Activated CD4-positive, CD25-positive, alpha-beta regulatory T cell treated with anti-CD3 and anti-CD28 coated beads, Interleukin-2, amount 50 U/mL, for 72 hours (primary cell): ENCODE measurements around the gene MYH14.
"Not testable (repeated sequence)": the region's sequence is repeated elsewhere in the genome, so short reads cannot be mapped to it uniquely, and the experiment has no call there.

Experiments
- DNase-seq: peaks from one replicate; pipeline ENCODE4 v3.0.0; 2021

Gene MYH14

GRCh38 chr19:50228153-50228552, 24.7 kb downstream of the MYH14 start:
- not testable (repeated sequence) for DNase-seq

- no peak for DNase-seq
Observed at GRCh38 chr19:50230379-50231351, 27.2 kb downstream of the MYH14 start.

- DNase-seq, result not testable (repeated sequence)
Observed at GRCh38 chr19:50231417-50231816, 28.0 kb downstream of the MYH14 start.

GRCh38 chr19:50231821-50232220, 28.4 kb downstream of the MYH14 start:
- no peak for DNase-seq

- DNase-seq, result no peak
Observed at GRCh38 chr19:50232600-50232999, 29.2 kb downstream of the MYH14 start.

- DNase-seq, result no peak
Observed at GRCh38 chr19:50233308-50233910, 30.0 kb downstream of the MYH14 start.

GRCh38 chr19:50237493-50237892, 34.1 kb downstream of the MYH14 start:
- not testable (repeated sequence) for DNase-seq

GRCh38 chr19:50238043-50238442, 34.6 kb downstream of the MYH14 start:
- no peak for DNase-seq

GRCh38 chr19:50239921-50240590, 36.6 kb downstream of the MYH14 start:
- no peak for DNase-seq

- no peak for DNase-seq
Observed at GRCh38 chr19:50242581-50242980, 39.2 kb downstream of the MYH14 start.

GRCh38 chr19:50244695-50245094, 41.3 kb downstream of the MYH14 start:
- DNase-seq, result no peak

- DNase-seq, result no peak
Observed at GRCh38 chr19:50248413-50248812, 45.0 kb downstream of the MYH14 start.

GRCh38 chr19:50248826-50249225, 45.4 kb downstream of the MYH14 start:
- DNase-seq, result no peak

- no peak for DNase-seq
Observed at GRCh38 chr19:50249636-50250035, 46.2 kb downstream of the MYH14 start.

GRCh38 chr19:50250450-50251136, 47.2 kb downstream of the MYH14 start:
- no peak for DNase-seq

- DNase-seq, result peak; percentile 63
Observed at GRCh38 chr19:50252111-50252886, 48.9 kb downstream of the MYH14 start.

- no peak for DNase-seq
Observed at GRCh38 chr19:50252887-50253268, 49.5 kb downstream of the MYH14 start.

- no peak for DNase-seq
Observed at GRCh38 chr19:50255115-50255514, 51.7 kb downstream of the MYH14 start.

GRCh38 chr19:50257141-50257540, 53.7 kb downstream of the MYH14 start:
- no peak for DNase-seq

GRCh38 chr19:50258918-50259372, 55.5 kb downstream of the MYH14 start:
- peak; percentile 61 for DNase-seq

- DNase-seq, result no peak
Observed at GRCh38 chr19:50261446-50261970, 58.1 kb downstream of the MYH14 start.

GRCh38 chr19:50263176-50263575, 59.8 kb downstream of the MYH14 start:
- no peak for DNase-seq
